Measurements from ENCODE around the gene PKP1.

PKP1 gene

DNA sequence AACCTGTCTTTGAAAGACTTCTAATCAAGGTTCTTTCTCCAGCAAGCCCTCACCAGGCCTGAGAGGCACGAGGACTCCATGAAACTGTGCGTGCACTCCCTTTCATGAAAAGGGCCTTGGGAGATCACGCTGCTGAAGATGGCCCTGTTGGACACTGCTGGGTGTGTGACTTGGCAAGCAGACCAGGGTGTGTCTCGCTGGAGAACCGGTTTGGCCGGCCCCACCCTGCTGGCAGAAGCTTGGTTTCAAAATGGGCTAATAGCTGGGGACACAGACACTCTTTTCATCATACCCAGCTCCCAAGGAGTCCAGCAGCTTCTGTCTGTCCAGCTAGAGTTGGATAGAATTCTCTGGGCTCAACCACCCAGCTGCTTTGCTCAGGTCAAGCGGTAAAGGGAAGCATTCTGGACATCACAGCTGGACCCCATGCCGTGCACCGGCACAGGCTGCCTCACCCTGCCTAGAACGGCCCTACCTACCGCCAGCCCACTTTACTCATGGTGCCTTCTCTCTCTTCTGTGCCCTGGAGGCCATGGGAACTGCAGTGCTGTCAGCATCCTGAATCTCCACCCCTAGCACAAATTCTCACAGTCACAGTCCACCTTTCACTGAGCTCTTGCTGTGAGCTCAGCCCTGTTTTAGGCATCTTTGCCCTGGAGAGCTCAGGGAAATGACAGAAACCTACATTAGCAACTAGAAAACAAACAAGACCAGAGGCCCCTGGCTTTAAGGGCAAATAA lies 24.6 kb downstream of the PKP1 start:
- DNase-seq (ENCODE audit: low read depth in 2 of 2), result no peak

DNA sequence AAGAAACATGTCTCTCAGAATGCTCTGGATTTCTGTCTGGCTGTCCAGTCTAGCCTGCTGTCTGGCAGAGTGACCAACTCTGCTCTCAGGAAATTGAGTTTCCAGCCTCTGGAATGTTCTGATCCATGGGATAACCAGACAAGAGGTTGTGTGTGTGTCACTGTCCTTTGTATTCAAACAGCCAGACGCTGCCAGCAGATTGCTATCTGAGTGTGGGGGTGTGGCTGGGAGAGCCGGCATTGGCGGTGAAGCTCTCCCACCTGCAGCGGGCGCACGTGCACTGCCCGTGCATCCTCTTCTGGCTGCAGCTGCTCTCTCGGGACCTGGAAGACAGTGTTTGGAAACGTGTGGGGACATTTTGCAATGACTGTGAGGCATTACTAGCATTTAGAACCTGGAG lies 26.1 kb downstream of the PKP1 start:
- DNase-seq (ENCODE audit: low read depth in 2 of 2), result no peak

DNA sequence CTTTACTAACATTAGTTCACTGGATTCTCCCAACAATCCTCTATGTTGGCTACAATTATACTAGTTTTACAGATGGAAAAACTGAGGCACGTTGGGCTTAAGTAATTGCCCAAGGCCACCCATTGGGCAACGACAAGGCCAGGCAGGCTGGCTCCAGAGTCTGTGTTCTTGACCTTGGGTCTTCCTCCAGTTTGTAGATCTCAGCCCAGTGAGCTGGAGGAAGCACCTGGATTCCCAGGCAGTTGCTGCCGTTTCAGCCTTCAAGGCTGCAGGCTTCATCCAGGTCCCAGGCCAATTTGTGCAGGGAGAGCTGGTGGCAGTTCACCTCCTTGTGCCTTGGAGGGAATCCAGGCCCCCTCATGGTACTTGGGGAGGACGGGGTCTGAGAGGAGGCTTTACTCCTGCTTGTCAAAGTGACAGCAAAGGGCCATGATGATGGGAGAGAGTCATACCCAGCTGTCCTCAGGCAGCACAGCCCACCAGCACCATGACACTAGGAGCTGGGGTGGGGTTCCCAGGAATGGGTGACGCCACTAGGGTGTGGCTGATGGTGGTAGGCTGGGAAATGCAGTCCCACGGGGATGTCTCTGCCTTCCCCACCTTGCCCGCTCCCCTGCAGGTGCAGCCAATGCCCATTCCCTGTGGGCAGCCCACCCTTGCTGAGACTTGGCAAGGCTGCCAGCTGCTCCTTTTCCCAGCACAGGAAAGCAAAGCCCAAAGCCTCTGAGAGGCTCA lies 27.1 kb downstream of the PKP1 start:
- DNase-seq (ENCODE audit: low read depth in 2 of 2), result no peak

DNA sequence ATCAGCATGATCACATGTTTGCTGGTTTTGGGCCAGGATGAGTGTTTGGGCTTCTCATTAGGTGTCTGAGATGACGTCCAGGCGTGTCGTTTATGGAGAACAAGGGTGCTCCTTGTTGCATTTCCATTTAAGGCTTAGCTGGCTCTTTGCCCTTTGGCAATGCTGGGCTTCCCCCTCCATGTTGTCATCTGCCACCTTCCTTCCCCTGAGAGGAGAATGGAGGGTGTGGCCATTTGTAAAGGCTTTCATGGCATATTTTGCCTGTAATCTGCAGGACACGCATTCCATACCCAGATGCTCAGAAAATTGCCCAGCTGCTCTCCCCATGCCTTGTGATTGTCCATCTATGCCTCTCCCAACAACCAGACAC lies 27.7 kb downstream of the PKP1 start:
- no peak for DNase-seq (ENCODE audit: low read depth in 2 of 2)

DNA sequence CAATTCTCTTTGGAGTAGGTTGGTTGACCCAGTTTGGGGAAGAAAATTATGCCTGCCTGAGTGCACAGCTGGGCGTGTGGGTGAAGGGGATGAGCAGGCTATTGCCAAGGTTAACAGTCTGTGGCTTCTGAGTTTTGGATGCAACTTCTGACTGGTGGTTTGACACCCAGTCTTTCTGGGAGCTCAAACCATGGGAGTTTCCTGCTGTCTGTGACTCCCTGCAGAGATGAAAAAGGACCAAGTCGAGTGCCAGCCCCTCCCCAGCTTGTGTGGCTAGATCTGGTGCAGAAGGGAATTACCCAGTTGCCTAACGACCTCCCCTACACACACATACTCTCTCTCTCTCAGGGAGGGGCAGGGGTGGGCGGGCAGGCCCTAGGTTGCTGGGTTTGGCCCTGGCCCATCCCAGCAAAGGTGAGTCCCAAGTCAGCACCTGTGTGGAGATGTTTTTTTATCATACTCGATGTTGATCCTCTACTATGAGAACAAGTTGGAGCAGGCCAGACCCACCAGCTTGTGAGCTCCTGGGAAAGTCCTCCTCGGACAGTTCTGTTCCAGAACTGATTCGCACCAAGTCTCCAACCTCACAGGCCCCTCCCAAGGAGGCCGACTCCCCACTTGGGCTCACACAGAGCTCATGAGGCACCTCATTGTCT lies 28.2 kb downstream of the PKP1 start:
- no peak for DNase-seq (ENCODE audit: low read depth in 2 of 2)

DNA sequence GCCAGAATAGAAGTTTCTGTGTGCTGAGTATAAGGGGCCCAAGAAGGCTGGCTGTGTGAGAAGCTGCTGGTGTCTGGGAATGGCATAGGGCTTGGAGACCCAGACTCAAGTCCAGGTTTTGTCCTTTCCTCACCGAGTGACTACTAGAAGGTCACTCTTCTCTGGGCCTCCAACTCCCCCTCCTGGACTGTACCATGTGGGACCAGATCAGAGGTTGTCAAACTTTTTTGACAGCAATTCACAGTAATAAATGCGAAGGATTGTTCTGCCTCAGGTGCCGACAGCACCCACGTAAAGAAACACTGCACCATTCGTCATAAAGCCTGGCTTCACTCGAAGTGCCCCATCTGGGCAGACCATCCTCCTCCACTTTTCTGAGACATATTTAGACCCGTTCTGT lies 29.0 kb downstream of the PKP1 start:
- DNase-seq (ENCODE audit: low read depth in 2 of 2), result no peak

DNA sequence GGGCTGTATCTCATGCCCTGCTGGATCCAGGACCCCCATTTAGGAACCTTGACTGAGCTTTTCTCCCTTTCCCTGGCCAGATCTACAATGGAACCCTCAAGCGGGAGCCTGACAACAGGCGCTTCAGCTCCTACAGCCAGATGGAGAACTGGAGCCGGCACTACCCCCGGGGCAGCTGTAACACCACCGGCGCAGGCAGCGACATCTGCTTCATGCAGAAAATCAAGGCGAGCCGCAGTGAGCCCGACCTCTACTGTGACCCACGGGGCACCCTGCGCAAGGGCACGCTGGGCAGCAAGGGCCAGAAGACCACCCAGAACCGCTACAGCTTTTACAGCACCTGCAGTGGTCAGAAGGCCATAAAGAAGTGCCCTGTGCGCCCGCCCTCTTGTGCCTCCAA lies 29.8 kb downstream of the PKP1 start:
- no peak for DNase-seq (ENCODE audit: low read depth in 2 of 2)

DNA sequence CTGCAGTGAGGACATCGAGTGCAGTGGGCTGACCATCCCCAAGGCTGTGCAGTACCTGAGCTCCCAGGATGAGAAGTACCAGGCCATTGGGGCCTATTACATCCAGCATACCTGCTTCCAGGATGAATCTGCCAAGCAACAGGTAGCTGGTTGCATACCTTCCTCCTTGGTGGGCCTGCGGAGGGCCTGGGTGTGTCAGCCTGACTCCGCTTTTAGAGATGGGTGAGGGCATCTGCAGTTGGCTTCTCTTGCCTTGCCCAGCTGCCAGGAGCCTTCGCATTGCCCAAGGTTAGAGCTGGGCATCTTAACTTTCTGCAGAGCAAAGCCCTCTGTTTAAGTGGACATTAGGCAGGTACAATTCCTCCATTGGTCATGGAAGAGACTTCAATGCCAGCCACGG lies 33.2 kb downstream of the PKP1 start:
- no peak for DNase-seq (ENCODE audit: low read depth in 2 of 2)

DNA sequence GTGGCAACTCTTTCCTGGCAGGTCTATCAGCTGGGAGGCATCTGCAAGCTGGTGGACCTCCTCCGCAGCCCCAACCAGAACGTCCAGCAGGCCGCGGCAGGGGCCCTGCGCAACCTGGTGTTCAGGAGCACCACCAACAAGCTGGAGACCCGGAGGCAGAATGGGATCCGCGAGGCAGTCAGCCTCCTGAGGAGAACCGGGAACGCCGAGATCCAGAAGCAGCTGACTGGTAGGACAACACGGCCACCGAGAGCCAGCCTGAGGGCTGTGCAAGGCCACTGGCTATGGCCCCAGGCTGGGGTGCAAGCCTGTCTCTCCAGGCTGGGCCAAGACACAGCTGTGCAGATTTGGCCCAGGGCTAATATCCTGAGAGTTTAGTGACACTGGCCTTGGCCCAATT lies 34.2 kb downstream of the PKP1 start:
- no peak for DNase-seq (ENCODE audit: low read depth in 2 of 2)

DNA sequence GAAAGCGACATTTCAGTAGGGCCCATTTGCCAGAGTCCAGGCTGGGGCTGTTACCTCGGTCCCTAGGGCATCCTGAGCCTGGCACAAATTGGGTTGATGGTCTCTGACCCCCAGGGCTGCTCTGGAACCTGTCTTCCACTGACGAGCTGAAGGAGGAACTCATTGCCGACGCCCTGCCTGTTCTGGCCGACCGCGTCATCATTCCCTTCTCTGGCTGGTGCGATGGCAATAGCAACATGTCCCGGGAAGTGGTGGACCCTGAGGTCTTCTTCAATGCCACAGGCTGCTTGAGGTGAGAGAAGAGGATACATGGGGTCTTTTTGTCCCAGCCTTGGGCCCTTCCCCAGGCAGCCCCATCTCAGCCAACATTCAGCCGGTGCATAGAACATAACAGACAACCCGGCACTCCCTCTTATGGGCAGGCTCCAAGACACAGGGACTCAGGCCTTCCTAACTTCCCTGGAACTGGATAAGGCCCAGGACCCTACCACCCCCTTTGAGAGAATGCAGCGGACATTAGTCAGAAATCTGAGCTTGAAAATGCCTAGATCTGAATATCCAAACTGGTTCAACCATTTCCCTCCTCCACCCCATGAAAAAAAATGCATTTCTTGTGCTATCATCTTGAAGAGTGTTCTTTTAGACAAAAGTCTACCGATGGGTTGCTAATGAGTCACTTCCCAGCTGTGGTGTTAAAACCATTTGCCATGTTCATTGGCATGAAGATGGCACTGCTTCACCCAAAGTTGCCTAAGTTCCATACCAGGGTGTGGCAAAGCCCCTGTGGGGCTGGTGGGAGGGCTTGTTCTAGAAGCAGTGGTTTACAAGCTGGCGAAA lies 35.4 kb downstream of the PKP1 start:
- DNase-seq (ENCODE audit: low read depth in 2 of 2), result no peak

DNA sequence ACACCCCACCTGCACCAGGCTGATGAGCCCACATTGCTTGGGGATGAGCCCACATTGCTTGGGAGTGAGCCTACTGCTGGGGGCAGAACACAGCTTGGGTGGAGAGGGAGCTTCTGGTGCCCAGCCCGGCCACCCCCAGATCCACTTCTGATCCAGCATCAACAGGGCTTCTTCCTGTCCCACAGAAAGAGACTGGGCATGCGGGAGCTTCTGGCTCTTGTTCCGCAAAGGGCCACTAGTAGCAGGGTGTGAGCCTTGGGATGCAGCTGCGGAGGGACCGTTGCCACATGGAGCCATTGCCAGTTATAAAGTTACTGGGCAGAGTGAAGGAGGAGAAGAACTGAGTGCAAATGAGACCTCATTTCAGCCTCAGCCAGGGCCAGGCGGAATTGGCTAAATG lies 36.3 kb downstream of the PKP1 start:
- no peak for DNase-seq (ENCODE audit: low read depth in 2 of 2)

DNA sequence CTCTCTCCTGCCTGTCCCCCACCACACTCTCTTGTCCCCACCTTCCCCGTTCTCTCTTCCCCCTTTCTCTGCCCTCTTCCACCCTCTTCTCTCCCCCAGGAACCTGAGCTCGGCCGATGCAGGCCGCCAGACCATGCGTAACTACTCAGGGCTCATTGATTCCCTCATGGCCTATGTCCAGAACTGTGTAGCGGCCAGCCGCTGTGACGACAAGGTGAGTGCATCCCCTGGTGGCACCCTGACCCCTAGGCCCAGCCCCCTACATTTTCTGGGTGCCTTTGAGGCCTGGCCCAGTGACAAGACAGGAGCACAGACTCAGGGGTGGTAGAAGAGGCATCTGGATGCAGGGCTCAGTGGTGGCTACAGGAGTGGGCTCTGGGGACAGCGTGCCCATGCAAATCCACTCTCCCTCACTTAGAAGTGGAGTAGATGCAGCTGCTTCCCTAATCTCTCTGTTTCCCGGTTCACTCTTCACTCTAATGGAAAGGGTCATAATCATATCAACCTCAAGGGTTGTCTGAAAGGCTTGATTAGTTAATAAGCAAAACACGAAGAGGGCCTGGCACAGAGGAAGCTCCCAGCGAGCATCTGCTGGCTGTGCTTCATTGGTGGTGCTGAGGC lies 37.0 kb downstream of the PKP1 start:
- DNase-seq (ENCODE audit: low read depth in 2 of 2), result no peak

DNA sequence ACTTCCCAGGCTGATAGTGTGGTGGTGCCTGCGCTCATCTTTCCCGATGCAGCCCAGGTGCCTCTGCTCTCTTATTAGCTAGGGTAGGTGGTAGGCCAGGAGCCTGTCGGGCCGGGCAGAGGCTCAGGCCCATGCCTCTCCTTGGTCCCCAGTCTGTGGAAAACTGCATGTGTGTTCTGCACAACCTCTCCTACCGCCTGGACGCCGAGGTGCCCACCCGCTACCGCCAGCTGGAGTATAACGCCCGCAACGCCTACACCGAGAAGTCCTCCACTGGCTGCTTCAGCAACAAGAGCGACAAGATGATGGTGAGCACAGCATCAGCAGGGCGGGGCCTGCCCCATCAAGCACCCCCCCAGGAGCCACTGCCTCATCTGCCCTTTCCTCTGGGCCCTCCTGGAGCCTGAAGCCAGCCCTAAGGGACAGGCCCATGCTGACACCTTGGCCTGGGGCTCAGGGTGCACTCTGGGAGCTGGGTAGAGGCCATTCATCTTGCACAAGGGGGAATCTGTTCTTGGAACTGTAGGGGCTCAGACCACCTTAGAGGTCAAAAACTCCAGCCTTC lies 38.6 kb downstream of the PKP1 start:
- DNase-seq (ENCODE audit: low read depth in 2 of 2), result no peak

DNA sequence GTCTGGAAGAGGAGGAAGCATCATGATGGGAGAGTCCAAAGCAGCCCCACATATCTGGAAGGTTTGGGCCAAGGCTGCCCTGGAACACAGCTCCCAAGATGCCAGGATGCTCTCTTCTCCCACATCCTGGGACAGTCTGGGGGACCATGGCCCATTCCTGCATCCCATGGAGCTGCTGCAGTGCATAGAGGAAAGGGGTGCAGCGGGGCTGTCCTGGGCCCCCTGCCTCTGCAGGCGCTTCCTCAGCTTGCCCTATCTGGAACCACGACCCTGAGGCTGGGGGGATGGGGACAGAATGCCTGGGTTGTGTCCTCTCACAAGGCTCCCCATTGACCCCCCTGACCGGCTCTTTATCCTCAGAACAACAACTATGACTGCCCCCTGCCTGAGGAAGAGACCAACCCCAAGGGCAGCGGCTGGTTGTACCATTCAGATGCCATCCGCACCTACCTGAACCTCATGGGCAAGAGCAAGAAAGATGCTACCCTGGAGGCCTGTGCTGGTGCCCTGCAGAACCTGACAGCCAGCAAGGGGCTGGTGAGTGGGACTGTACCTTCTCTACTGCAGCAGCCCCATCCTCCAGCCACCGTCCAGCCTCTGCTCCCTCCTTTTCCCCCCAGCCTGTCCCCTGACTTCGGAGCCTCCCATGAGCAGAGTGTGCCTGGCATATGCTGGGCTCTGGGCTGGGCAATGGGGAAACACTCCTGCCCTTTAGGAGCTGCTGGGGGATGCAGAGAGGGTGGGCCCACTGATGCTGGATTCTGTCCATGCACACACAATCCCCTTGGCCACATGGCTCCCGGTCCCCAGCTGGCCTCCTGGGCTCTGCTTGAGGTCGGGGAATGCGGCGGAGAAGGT lies 39.6 kb downstream of the PKP1 start:
- DNase-seq (ENCODE audit: low read depth in 2 of 2), result no peak

DNA sequence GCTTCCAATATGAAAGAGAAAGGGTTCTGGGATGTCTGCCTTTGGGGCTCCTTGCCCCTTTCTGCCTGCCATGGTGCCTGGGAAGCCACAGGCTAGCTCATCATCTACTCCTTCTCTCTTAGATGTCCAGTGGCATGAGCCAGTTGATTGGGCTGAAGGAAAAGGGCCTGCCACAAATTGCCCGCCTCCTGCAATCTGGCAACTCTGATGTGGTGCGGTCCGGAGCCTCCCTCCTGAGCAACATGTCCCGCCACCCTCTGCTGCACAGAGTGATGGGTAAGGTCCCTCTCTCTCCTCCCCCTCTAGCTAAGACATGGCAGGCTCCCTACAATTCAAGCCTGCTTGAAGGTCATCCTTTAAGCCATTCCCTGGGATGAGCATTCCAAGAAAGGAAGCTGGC lies 41.0 kb downstream of the PKP1 start:
- no peak for DNase-seq (ENCODE audit: low read depth in 2 of 2)

DNA sequence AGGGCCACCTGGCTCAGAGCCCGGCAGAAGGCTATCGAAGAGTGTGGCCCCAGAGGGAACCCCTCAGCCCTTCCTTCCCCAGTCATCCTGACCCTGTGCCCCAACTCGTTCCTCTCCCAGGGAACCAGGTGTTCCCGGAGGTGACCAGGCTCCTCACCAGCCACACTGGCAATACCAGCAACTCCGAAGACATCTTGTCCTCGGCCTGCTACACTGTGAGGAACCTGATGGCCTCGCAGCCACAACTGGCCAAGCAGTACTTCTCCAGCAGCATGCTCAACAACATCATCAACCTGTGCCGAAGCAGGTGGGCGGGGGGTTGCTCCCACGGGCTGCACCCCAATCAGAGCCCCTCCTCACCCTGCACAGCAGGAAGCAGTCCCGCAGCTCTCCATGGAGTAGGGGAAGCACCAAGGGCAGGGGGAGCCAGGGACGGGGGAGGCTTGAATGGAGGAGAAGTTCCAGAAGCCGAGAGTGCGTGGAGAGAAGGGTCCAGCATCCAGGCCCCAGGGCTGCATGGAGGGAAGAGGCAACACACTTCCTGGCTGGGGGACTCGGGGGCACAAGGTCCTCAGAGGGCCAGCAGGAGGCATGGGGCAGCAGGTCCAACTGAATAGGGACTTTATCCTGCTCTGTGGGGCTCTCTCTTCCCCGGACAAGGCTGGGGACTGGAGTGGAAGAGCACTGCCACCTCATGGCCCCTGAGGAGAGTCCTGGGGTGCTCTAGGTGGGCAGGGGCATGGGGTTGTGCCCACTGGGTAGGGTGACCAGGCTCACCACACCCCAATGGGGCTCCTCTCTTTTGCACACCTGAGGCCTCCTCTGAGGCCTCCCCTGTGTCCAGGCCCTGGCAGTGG lies 41.7 kb downstream of the PKP1 start:
- DNase-seq (ENCODE audit: low read depth in 2 of 2), result no peak

DNA sequence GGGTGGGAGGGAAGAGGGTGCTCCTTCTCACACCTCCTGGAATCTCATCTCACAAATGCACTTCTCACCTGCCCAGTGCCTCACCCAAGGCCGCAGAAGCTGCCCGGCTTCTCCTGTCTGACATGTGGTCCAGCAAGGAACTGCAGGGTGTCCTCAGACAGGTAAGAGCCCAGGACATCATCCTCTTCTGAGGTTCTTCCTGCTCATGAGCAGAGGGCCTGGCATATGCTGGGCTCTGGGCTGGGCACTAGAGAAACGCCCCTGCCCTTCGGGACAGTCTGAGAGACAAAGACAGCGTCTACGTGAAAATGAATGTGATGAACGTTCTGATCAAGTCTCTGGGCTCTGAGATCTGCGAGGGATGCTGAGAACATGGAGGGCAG lies 42.4 kb downstream of the PKP1 start:
- no peak for DNase-seq (ENCODE audit: low read depth in 2 of 2)

DNA sequence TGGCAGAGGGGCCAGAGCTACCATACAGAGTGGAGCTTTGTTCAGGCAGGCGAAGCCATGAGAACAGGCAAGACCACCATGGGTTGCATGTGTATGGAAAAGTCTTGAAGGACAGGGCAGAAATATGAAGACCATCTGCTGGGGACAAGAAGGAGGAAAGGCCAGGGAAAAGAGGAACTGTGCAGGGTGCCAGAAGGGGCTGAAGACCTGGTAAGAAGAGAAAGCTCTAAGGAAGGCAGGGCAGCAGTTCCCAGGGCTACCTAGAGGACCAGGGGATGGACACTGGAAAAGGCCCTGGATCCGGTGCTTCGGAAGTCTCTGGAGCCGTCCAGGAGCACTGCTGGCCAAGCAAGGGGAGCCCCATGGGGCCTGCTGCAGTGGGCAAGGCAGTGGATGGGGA lies 43.4 kb downstream of the PKP1 start:
- DNase-seq (ENCODE audit: low read depth in 2 of 2), result no peak

DNA sequence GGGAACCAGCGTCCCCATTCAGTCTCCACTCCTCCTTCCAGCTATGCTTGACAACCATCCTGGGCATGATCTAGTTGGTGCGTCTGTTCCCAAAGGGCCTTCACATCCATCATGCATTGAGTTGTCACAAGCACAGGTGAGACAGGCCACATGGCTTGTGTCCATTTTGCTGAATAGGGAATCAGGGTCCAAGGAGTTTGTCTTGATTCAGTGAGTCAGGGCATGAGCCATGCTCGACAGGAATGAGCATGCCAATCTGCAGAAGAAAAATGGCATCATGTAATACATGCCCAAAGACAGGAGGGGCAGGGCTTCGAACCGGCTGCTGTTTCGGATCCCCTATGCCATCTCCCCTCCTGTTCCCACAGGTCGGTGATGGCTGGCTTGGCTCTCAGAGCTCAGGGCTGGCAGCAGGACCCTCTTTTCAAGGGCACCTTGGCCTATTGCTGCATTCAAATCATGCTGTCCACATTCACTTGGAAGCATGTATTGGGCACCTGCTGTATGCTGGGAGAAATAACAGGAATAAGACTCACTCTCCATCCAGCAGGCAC lies 44.5 kb downstream of the PKP1 start:
- DNase-seq (ENCODE audit: low read depth in 2 of 2), result no peak

Data from stimulated activated CD4-positive, alpha-beta T cell treated with anti-CD3 and anti-CD28 coated beads, Interleukin-1b, Interleukin-23, amount 100 ng/mL, for 4 hours (primary cell).